ENCODE data around the gene RALGAPA1.
A peak's percentile ranks its signal among the peaks of the same experiment; 100 is the strongest.

RALGAPA1 gene

GRCh38 chr14:35810963-35811362, 1.9 kb upstream of the RALGAPA1 start:
- no peak for TF ChIP-seq CTCF (IDR thresholded peaks at IDR 0.05; ENCODE audit: low read depth, low read length)
- H3K36me3 ChIP-seq: no peaks in the 10 kb centered on the region
- no peaks in the 10 kb centered on the region for H3K27me3 ChIP-seq (ENCODE audit: insufficient read depth, low read depth, severe bottlenecking)
- H3K4me3 ChIP-seq (ENCODE audit: low read depth, low read length): no peak overlapping the region
- H3K27ac ChIP-seq: no peak overlapping the region
- H3K9me3 ChIP-seq (ENCODE audit: severe bottlenecking): peaks cover 3% of the 10 kb centered on the region
- DNase-seq: no peak

GRCh38 chr14:35809597-35809996, 502 bp upstream of the RALGAPA1 start:
- Histone ChIP-seq H3K4me3 (ENCODE audit: low read depth, low read length) (no peak overlapping the region), H3K27me3 (ENCODE audit: insufficient read depth, low read depth, severe bottlenecking) (no peaks in the 10 kb centered on the region), H3K36me3 (no peaks in the 10 kb centered on the region), H3K9me3 (ENCODE audit: severe bottlenecking) (peaks cover 3% of the 10 kb centered on the region), H3K27ac (peak overlapping the region; percentile 87; the same call in 1 of the 2 replicates)
- no peak for DNase-seq
- TF ChIP-seq CTCF (IDR thresholded peaks at IDR 0.05; ENCODE audit: low read depth, low read length): no peak

GRCh38 chr14:35808076-35808637, 938 bp downstream of the RALGAPA1 start:
- Histone ChIP-seq H3K36me3 (peaks cover 4% of the 10 kb centered on the region), H3K27me3 (ENCODE audit: insufficient read depth, low read depth, severe bottlenecking) (no peaks in the 10 kb centered on the region), H3K27ac (peak overlapping the region; percentile 87), H3K4me3 (ENCODE audit: low read depth, low read length) (peak overlapping the region; percentile 76), H3K9me3 (ENCODE audit: severe bottlenecking) (peaks cover 3% of the 10 kb centered on the region)
- peak; percentile 31 for DNase-seq
- no peak for TF ChIP-seq CTCF (IDR thresholded peaks at IDR 0.05; ENCODE audit: low read depth, low read length)

- no peak for DNase-seq
Observed at GRCh38 chr14:35807131-35807961, 1.7 kb downstream of the RALGAPA1 start.

GRCh38 chr14:35806006-35806907, 2.8 kb downstream of the RALGAPA1 start:
- no peak for DNase-seq
- Histone ChIP-seq H3K27ac (no peak overlapping the region), H3K36me3 (peaks cover 4% of the 10 kb centered on the region), H3K4me3 (ENCODE audit: low read depth, low read length) (no peak overlapping the region), H3K9me3 (ENCODE audit: severe bottlenecking) (no peaks in the 10 kb centered on the region), H3K27me3 (ENCODE audit: insufficient read depth, low read depth, severe bottlenecking) (no peaks in the 10 kb centered on the region)
- TF ChIP-seq CTCF (IDR thresholded peaks at IDR 0.05; ENCODE audit: low read depth, low read length): no peak

More at GRCh38 chr14:35807131-35807961, 1.7 kb downstream of the RALGAPA1 start:
- Histone ChIP-seq H3K9me3 (ENCODE audit: severe bottlenecking) (peaks cover 1% of the 10 kb centered on the region), H3K27me3 (ENCODE audit: insufficient read depth, low read depth, severe bottlenecking) (no peaks in the 10 kb centered on the region), H3K4me3 (ENCODE audit: low read depth, low read length) (peak overlapping the region; percentile 76), H3K36me3 (peaks cover 4% of the 10 kb centered on the region), H3K27ac (no peak overlapping the region)
- no peak for TF ChIP-seq CTCF (IDR thresholded peaks at IDR 0.05; ENCODE audit: low read depth, low read length)

Data from WERI-Rb-1 (cell line).